HEK293 (cell line): Measurements from ENCODE around the gene PTPN18.

Experiments
- CTCF ChIA-PET: fragments of 350-600 bp; formaldehyde crosslinking; extraction: SDS; loops from one replicate; lab custom pipeline; 2021; ENCODE audit warnings: antibody characterized with exemption; lab: Yijun Ruan, JAX
- POLR2A ChIA-PET: fragments of 300-600 bp; formaldehyde crosslinking; extraction: SDS; loops from one replicate; lab custom pipeline; 2020; ENCODE audit warnings: antibody characterized with exemption, inconsistent platforms; lab: Yijun Ruan, JAX
- H3K27ac ChIP-seq: fragments of 200-500 bp; sonication (Bioruptor generic); 2 replicates; pipeline ENCODE4 v1.5.1; 2014; ENCODE audit warnings: low read depth, low read length, control low read depth, inconsistent platforms; ENCODE audit errors: extremely low read depth
- H3K36me3 ChIP-seq, 2 experiments: fragments of 200-500 bp in 1 of 2; sonication (Bioruptor generic) in 1 of 2; 1 replicate in 1 of 2; 2 replicates in 1 of 2; pipeline ENCODE4 v1.5.1; 2014 to 2017; ENCODE audit warnings: inconsistent platforms in 2 of 2, low read length in 2 of 2; ENCODE audit not compliant: control insufficient read depth in 2 of 2, insufficient read depth in 1 of 2
- H3K4me1 ChIP-seq: fragments of 200-500 bp; sonication (Bioruptor generic); 2 replicates; pipeline ENCODE4 v1.5.1; 2014; ENCODE audit warnings: mild to moderate bottlenecking, low read length, inconsistent platforms; ENCODE audit not compliant: control insufficient read depth, insufficient read depth
- H3K4me3 ChIP-seq: 2 replicates; pipeline ENCODE4 v1.5.1; 2011; ENCODE audit warnings: low read depth, mild to moderate bottlenecking, control low read depth, low read length, moderate library complexity
- H3K9me3 ChIP-seq: fragments of 200-500 bp; sonication (Bioruptor generic); 2 replicates; pipeline ENCODE4 v1.5.1; 2014; ENCODE audit warnings: low read depth, low read length, inconsistent platforms; ENCODE audit not compliant: control insufficient read depth, insufficient read depth
- AEBP2 ChIP-seq: fragments of 450-650 bp; formaldehyde crosslinking; IDR thresholded peaks from 2 replicates; pipeline ENCODE4 v1.5.1; 2016; ENCODE audit warnings: missing biosample characterization, missing genetic modification characterization, borderline replicate concordance
- GLIS2 ChIP-seq: fragments of 450-650 bp; formaldehyde crosslinking; IDR thresholded peaks from 2 replicates; pipeline ENCODE4 v1.5.1; 2016; ENCODE audit warnings: missing biosample characterization, missing genetic modification characterization
- KLF1 ChIP-seq: fragments of 450-650 bp; formaldehyde crosslinking; IDR thresholded peaks from 2 replicates; pipeline ENCODE4 v1.5.1; 2016; ENCODE audit warnings: missing biosample characterization, missing genetic modification characterization
- KLF16 ChIP-seq: fragments of 450-650 bp; formaldehyde crosslinking; IDR thresholded peaks from 2 replicates; pipeline ENCODE4 v1.5.1; 2017; ENCODE audit warnings: missing biosample characterization, missing genetic modification characterization
- KLF17 ChIP-seq: fragments of 450-650 bp; formaldehyde crosslinking; IDR thresholded peaks from 2 replicates; pipeline ENCODE4 v1.5.1; 2016; ENCODE audit warnings: missing biosample characterization, missing genetic modification characterization
- MEIS1 ChIP-seq: sonication (generic); formaldehyde crosslinking; IDR thresholded peaks from 2 replicates; pipeline ENCODE4 v1.8.1; 2022; ENCODE audit warnings: missing genetic modification reagents, mild to moderate bottlenecking, borderline replicate concordance
- TCF7L2 ChIP-seq: IDR thresholded peaks from 2 replicates; pipeline ENCODE4 v1.6.1; 2011; ENCODE audit warnings: low read depth, mild to moderate bottlenecking, inconsistent platforms, low read length, moderate library complexity, borderline replicate concordance
- TSHZ1 ChIP-seq: fragments of 450-650 bp; formaldehyde crosslinking; IDR thresholded peaks from 2 replicates; pipeline ENCODE4 v1.5.1; 2016; ENCODE audit warnings: missing biosample characterization, missing genetic modification characterization, borderline replicate concordance
- ZBTB20 ChIP-seq: fragments of 450-650 bp; formaldehyde crosslinking; IDR thresholded peaks from 2 replicates; pipeline ENCODE4 v1.5.1; 2016; ENCODE audit warnings: missing biosample characterization, missing genetic modification characterization
- ZIC2 ChIP-seq: fragments of 450-650 bp; formaldehyde crosslinking; IDR thresholded peaks from 2 replicates; pipeline ENCODE4 v1.5.1; 2016; ENCODE audit warnings: missing biosample characterization, missing genetic modification characterization
- ZNF112 ChIP-seq: fragments of 450-650 bp; formaldehyde crosslinking; IDR thresholded peaks from 2 replicates; pipeline ENCODE4 v1.5.0; 2017; ENCODE audit warnings: missing biosample characterization, missing genetic modification characterization
- ZNF146 ChIP-seq: fragments of 450-650 bp; formaldehyde crosslinking; IDR thresholded peaks from 2 replicates; pipeline ENCODE4 v1.5.1; 2016; ENCODE audit warnings: missing biosample characterization, missing genetic modification characterization
- ZNF155 ChIP-seq: fragments of 450-650 bp; formaldehyde crosslinking; IDR thresholded peaks from 2 replicates; pipeline ENCODE4 v1.5.1; 2016; ENCODE audit warnings: missing biosample characterization, missing genetic modification characterization
- ZNF2 ChIP-seq: fragments of 450-650 bp; formaldehyde crosslinking; IDR thresholded peaks from 2 replicates; pipeline ENCODE4 v1.5.1; 2016; ENCODE audit warnings: missing biosample characterization, missing genetic modification characterization
- ZNF274 ChIP-seq, 2 experiments: fragments of 200-500 bp in 1 of 2; fragments of 450-650 bp in 1 of 2; sonication (Bioruptor generic) in 1 of 2; formaldehyde crosslinking in 1 of 2; IDR thresholded peaks; 2 replicates each; pipeline versions ENCODE4 v1.5.1 to v1.6.1; 2014 to 2016; ENCODE audit warnings: borderline replicate concordance in 1 of 2, inconsistent platforms in 1 of 2, low read length in 1 of 2, missing biosample characterization in 1 of 2, missing genetic modification characterization in 1 of 2
- ZNF423 ChIP-seq: fragments of 450-650 bp; formaldehyde crosslinking; IDR thresholded peaks from 2 replicates; pipeline ENCODE4 v1.5.1; 2016; ENCODE audit warnings: missing biosample characterization, missing genetic modification characterization
- ZNF623 ChIP-seq: fragments of 450-650 bp; formaldehyde crosslinking; IDR thresholded peaks from 2 replicates; pipeline ENCODE4 v1.5.1; 2016; ENCODE audit warnings: missing biosample characterization, missing genetic modification characterization
- ZNF664 ChIP-seq: fragments of 450-650 bp; formaldehyde crosslinking; IDR thresholded peaks from 2 replicates; pipeline ENCODE4 v1.5.1; 2016; ENCODE audit warnings: missing biosample characterization, missing genetic modification characterization
- ZNF791 ChIP-seq: fragments of 450-650 bp; formaldehyde crosslinking; IDR thresholded peaks from 2 replicates; pipeline ENCODE4 v1.5.1; 2016; ENCODE audit warnings: missing biosample characterization, missing genetic modification characterization
- TF ChIP-seq, protein P1 (sequence below): fragments of 450-650 bp; IDR thresholded peaks from 2 replicates; pipeline ENCODE4 v1.5.1; 2018; ENCODE audit warnings: missing biosample characterization, missing genetic modification characterization

The PTPN18 gene

GRCh38 chr2:130358420-130359350 is 2.8 kb downstream of the PTPN18 start (continued):
- TF ChIP-seq ZIC2 (tag by site-specific recombination) (no peak), AEBP2 (tag by site-specific recombination) (no peak), ZNF791 (tag by site-specific recombination) (no peak)

DNA sequence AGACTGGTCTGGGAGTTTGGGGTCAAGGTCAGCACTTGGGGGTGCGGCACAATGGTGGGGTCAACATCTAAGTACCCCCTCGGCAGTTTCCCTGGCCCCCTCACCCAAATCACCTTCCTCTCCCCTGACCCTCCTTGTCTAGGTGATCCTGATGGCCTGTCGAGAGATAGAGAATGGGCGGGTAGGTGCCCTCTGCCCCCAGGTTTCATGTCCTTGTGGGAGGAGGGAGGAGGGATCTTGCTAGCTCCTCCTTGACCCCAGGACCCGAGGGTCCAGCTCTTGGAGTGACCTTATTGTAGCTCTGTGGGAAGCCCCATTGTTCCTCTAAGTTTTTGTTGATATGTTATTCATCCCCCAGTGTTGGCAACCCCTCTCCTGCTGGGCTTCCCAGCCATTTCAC is 3.6 kb downstream of the PTPN18 start:
- Histone ChIP-seq H3K27ac (no peak overlapping the region), H3K9me3 (no peaks in the 10 kb centered on the region), H3K36me3 (peaks cover 0 to 14% of the 10 kb centered on the region in 2 experiments; a peak in 2 of 3 replicates), H3K4me3 (no peak overlapping the region), H3K4me1 (peaks cover 3% of the 10 kb centered on the region; the same call in 1 of the 2 replicates)
- ChIA-PET POLR2A (no interaction called here), CTCF (no interaction called here)
- TF ChIP-seq ZNF155 (no peak), ZNF623 (tag by site-specific recombination) (no peak)

DNA sequence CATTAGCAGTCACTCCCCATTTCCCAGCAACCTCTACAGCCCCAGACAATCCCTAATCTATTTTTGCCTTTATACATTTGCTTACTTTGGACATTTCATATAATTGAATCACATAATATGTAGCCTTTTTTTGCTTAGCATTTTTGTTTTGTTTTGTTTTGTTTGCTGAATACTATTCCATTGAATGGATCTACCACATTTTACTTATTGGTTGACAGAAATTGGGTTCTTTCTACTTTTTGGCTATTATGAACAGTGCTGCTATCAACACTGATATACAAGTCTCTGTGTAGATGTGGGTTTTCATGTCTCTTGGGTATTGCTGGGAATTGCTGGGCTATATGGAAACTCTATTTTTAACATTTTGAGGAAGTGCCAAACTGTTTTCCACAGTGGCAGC is 7.6 kb downstream of the PTPN18 start:
- no peaks in the 10 kb centered on the region for H3K9me3 ChIP-seq
- no peaks in the 10 kb centered on the region for H3K4me1 ChIP-seq
- POLR2A ChIA-PET: interaction anchor here (1.6 kb wide), 1 partner anchor 21 kb away, joined by 3 read pairs; the partner anchor contains the start of gene IMP4
- peaks cover 0 to 12% of the 10 kb centered on the region in 2 experiments; a peak in 2 of 3 replicates for H3K36me3 ChIP-seq
- TF ChIP-seq KLF1 (tag by site-specific recombination) (no peak), ZBTB20 (tag by site-specific recombination) (no peak), TCF7L2 (no peak), ZNF146 (0 out of 2 replicates have a peak, but pooled peaks have one; percentile 31)
- TF ChIP-seq, protein P1, sequence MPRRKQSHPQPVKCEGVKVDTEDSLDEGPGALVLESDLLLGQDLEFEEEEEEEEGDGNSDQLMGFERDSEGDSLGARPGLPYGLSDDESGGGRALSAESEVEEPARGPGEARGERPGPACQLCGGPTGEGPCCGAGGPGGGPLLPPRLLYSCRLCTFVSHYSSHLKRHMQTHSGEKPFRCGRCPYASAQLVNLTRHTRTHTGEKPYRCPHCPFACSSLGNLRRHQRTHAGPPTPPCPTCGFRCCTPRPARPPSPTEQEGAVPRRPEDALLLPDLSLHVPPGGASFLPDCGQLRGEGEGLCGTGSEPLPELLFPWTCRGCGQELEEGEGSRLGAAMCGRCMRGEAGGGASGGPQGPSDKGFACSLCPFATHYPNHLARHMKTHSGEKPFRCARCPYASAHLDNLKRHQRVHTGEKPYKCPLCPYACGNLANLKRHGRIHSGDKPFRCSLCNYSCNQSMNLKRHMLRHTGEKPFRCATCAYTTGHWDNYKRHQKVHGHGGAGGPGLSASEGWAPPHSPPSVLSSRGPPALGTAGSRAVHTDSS (tag by site-specific recombination): no peak
- no peak overlapping the region for H3K4me3 ChIP-seq
- H3K27ac ChIP-seq: no peak overlapping the region
- CTCF ChIA-PET: no interaction called here

GRCh38 chr2:130365075-130365474 is 9.2 kb downstream of the PTPN18 start:
- CTCF ChIA-PET: no interaction called here
- POLR2A ChIA-PET: no interaction called here

More at GRCh38 chr2:130365075-130365474, 9.2 kb downstream of the PTPN18 start:
- H3K27ac ChIP-seq: no peak overlapping the region
- no peaks in the 10 kb centered on the region for H3K9me3 ChIP-seq
- H3K4me3 ChIP-seq: no peak overlapping the region
- peaks cover 0 to 3% of the 10 kb centered on the region in 2 experiments; a peak in 2 of 3 replicates for H3K36me3 ChIP-seq
- TF ChIP-seq KLF17 (no peak), ZNF423 (no peak), ZNF274 (IDR thresholded peaks at IDR 0.05; ENCODE audit: low read length) (no peak), ZNF274 (tag by site-specific recombination; IDR thresholded peaks at IDR 0.05; ENCODE audit: borderline replicate concordance) (no peak), TSHZ1 (no peak), KLF16 (no peak), ZNF2 (no peak), MEIS1 (CRISPR knock-in tag) (no peak), ZNF664 (tag by site-specific recombination) (no peak), ZNF112 (tag by site-specific recombination) (no peak), GLIS2 (tag by site-specific recombination) (no peak)
- H3K4me1 ChIP-seq: no peaks in the 10 kb centered on the region
